ENCODE results near the gene GSTM5.
"Not testable (repeated sequence)": the region's sequence is repeated elsewhere in the genome, so short reads cannot be mapped to it uniquely, and the experiment has no call there.

Gene GSTM5

DNA sequence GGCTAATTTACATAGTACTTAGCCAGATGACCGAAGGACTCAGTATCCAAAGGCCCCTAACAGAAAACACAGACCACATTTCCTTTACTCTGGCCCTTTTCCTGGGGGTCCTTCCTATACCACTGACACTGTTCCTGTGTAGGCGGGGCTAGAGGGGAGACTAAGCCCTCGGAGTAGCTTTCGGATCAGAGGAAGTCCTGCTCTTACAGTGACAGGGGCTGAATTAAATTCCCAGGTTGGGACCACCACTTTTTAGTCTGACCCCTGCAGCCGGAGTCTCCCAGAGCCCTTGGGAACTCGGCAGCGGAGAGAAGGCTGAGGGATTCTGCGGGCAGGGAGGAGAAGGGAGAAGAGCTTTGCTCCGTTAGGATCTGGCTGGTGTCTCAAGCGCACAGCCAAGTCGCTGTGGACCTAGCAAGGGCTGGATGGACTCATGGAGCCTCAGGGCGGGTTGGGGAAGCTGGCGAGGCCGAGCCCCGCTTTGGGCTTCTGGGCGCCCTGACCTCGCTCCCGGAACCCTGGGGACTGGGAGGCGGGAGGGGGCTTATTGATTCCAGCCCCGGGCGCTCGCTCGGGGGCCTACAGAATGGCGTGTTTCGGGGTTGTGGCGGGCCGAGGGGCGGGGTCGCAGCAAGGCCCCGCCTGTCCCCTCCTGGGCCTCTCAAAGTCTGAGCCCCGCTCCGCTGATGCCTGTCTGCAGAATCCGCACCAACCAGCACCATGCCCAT lies at the start of gene GSTM5:
GSTM5 (plus strand) TSS at position 659 of the 728 bp plus-strand sequence; CDS start at position 721, 62 bp downstream.
- DNase-seq: not testable (repeated sequence)

DNA sequence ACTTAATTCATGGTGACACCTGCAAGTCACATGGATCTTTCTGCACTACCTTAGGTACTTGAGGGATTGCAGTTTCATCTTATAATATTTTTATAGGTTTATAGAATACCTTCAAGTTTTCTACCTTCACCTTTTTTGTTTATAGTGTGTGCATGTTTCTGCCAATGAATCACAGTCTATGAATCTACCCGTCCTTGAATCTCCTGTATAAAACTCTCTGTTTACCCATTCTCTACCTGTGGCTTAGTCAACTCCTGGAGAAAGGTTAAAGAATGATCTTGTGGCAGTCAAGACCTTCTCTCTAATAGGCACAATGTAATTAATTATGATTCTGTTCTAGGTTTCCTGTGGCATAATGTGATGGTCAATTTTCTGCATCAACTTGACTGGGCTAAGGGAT lies 47.4 kb upstream of the GSTM5 start:
- no peak for DNase-seq

DNA sequence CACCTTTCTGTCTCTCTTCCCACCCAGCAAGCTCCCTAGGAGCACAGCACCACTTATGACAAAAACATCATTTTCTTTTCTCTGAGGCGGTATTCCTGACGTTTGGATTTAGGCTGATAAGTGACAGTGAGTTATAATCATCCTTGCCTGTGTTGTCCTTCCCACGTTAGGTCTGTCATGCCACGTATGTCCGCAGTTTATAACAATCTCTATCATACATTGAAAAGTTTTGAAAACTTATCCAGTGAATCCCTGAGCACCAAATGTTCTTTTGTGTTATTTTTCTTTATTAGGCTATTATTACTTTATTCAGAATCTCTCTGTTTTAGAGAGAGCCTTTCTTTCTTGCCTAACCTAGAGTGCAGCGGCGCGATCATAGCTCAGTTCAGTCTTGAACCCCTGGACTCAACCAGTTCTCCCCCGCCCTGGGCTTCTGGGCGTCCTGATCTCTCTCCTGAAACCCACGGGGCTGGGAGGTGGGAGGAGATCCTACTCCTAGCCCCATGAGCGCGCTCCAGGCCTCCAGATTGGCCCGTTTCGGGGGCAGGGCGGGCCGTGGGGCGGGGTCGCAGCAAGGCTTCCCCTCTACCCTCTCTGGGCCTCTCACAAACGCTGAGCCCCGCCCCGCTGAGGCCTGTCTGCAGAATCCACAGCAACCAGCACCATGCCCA lies 44.5 kb upstream of the GSTM5 start, which contains the start of gene GSTM2:
GSTM2 (plus strand) TSS at position 606 of the 671 bp plus-strand sequence; CDS start at position 665, 59 bp downstream.
- DNase-seq: no peak

DNA sequence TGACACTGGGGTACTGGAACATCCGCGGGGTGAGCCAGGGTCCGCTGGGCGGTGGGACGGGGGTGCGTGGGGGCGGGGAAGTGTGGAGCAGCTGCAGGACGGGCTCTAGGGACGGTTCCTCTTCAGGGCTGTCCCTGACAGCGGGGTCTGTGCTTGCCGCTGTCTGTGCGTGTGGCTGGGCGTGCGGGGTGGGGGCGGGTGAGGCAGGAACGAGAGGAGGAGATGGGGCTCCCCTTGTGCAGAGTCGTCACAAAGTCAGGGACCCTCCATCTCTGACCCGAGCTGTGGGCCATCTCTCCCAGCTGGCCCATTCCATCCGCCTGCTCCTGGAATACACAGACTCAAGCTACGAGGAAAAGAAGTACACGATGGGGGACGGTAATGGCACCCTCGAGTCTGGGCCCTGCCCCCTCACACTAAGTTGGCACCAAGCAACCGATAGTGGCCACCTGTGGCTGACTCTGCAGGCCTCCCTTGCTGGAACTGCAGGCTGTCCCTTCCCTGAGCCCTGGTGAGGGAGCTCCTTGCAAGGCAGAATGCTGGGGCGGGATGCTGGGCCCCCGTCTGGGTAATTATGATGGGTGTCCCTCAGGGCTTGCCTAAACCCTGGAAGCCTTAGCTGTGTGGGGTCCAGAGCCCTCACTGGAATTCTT lies 43.8 kb upstream of the GSTM5 start:
- no peak for DNase-seq

DNA sequence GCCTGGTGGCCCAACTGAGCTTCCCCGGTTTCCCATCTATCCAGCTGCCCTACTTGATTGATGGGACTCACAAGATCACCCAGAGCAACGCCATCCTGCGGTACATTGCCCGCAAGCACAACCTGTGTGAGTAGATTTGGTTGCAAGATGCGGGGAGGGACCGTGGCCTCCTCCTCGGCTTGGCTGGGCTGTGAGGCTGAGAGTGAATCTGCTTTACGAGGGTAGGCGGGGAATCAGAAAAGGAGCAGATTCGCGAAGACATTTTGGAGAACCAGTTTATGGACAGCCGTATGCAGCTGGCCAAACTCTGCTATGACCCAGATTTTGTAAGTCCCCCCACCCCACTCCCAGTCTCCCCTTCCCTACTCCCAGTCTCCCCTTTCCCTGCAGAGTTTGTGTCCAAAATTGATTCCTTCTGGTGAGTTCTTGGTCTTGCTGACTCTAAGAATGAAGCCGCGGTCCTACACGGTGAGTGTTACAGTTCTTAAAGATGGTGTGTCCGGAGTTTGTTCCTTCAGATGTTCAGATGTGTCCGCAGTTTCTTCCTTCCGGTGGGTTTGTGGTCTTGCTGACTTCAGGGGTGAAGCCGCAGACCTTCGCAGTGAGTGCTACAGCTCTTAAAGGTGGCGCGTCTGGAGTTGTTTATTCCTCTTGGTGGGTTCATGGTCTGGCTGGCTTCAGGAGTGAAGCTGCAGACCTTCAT lies 42.7 kb upstream of the GSTM5 start:
- no peak for DNase-seq

DNA sequence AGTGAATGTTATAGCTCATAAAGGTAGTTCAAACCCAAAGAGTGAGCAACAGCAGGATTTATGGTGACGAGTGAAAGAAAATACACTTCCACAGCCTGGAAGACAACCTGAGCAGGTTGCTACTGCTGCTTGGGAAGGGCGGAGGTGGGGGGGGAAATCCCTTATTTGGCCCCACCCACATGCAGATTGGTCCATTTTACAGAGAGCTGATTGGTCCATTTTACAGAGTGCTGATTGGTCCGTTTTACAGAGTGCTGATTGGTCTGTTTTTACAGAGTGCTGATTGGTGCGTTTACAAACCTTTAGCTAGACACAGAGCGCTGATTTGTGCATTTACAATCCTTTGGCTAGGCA lies 42.1 kb upstream of the GSTM5 start:
- DNase-seq: not testable (repeated sequence)

DNA sequence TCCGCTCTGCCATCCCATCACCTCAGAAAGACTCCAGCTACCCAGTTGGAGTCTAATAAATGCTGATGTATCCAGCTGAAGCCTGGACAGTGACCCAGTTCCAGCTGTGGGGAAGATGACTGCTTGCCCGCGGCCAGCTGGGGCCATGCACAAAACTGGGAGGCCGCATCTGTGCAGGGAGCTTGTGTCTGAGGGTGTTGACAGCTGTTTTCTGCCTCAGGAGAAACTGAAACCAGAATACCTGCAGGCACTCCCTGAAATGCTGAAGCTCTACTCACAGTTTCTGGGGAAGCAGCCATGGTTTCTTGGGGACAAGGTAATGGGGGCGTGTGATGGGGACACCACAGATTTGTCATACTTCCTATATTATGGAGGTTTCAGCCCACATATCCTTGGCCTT lies 41.0 kb upstream of the GSTM5 start:
- DNase-seq: no peak

DNA sequence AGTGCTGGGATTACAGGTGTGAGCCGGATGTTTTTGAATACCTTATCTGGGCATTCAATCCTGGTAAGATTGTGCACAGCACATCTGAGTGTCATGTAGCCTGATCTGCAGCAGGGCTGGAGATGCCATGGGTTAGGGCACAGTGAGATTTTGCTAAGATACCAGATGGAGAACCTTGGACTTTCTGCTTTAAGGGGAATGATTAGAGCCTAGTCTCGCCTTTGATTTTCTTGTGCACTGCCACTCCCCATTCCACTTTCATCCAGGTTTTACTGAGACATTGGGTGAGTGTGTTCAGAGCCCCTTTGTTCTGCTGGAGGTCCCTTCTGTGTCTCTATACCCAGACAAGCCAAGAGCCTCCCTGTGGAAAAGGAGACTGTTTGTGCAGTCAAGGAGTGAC lies 38.2 kb upstream of the GSTM5 start:
- not testable (repeated sequence) for DNase-seq

DNA sequence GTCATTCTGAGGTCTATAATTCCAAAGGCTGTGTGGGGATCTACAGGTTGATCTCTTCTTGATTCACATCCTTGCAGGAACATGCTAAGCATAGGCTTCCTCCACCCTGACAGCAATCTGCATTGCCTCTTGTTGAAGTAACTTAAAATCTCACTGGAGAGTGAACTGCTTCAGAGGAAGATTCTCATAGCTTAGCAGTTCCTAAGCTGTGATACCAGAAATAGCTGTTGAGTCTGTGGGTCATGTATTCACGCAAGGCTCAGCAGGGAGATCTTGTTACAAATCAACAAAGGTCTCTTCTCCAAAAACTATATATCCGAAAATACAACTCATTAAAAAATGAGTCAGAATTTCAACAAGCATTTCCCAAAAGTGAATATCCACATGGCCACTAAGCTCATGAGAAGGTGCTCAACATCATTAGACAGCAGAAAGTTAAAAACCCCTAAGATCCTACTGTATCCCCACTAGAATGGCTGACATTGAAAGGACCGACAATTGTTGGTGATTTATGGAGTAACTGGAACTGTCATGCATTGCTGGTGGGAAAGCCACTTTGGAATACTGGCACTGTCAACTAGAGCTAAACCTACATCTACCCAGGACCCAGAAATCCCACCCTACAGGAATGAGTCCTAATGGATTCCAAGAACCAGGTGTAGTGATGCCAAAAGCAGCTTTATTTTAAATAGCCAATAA lies 35.2 kb upstream of the GSTM5 start:
- not testable (repeated sequence) for DNase-seq

DNA sequence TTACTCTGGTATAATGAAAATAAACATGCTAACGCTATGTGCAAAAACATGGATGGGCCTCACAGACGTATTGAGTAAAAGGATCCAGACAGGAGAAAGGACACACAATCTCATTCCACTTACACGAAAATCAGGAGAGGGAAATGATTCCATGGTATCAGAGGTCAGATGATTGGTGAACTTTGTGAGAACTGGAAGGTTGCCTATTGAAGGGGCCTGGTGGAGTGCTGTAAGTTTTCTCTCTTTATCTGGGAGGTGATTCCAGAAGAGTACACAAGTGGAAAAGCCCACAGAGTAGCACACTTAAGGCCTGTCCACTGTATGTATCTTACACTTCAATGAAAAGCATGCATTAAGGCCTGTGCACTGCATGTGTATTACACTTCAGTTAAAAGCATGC lies 34.6 kb upstream of the GSTM5 start:
- DNase-seq: no peak

DNA sequence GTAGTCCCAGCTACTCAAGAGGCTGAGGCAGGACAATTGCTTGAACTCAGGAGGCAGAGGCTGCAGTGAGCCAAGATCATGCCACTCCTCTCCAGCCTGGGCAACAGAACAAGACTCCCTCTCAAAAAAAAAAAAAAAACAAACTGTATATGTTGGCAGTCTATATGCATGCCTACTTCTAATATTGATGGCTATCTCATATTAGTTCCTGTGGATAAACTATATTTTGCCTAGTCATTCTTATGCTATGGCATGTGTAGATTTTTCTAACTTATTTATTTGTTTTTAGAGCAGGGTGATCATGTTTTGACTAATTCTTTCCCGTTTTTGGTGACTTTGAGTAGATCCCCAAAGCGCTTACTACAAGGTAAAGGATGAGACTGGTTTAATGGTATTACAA lies 33.4 kb upstream of the GSTM5 start:
- DNase-seq: not testable (repeated sequence)

DNA sequence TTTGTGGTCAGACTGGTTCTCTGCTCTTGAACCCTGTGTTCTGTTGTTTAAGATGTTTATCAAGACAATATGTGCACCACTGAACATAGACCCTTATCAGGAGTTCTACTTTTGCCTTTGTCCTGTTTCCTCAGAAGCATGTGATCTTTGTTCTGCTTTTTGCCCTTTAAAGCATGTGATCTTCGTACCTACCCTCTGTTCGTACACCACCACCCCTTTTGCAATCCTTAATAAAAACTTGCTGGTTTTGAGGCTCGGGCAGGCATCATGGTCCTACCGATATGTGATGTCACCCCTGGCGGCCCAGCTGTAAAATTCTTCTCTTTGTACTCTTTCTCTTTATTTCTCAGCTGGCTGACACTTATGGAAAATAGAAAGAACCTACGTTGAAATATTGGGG lies 27.3 kb upstream of the GSTM5 start:
- not testable (repeated sequence) for DNase-seq

DNA sequence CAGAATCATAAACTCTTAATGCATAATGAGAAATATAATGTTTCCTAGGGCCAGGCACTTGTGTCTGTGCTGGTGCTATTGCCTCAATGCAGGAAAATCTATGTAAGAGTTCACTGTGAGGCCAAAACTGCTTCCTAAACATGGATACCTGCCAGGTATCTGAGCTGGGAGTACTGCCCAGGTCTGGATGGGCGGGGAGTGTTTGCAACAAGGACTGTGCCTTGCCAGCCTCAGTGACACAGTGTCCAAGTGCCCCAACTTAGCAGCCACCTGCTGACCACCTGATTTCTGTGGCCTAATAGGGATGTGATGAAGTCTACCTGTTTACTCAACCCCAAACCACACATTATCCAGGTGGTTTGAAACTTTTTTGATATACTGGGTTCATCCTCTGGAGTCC lies 26.7 kb upstream of the GSTM5 start:
- not testable (repeated sequence) for DNase-seq

DNA sequence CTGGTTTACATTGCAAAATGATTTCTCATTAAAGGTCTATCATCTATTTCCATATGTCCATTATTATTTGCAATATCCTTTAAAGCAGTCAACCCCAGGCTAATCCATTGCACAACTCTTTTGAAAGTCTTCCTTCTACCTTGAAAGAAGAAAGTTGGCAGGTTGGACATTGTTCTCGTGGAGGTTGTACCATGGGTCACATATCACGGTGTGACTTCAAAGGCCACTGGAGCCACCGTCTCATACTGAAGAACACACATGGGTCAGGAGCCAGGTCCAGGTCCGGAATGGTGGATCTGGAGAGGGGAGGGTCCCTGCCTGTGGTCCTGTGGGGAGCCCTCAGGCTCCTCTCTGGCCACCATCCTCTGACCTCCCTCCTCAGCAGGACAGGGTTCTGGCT lies 26.2 kb upstream of the GSTM5 start:
- not testable (repeated sequence) for DNase-seq

DNA sequence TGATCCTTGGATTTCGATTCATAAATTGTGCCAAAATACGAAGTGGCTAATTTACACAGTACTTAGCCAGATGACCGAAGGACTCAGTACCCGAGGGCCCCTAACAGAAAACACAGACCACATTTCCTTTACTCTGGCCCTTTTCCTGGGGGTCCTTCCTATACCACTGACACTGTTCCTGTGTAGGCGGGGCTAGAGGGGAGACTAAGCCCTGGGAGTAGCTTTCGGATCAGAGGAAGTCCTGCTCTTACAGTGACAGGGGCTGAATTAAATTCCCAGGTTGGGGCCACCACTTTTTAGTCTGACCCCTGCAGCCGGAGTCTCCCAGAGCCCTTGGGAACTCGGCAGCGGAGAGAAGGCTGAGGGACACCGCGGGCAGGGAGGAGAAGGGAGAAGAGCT lies 24.9 kb upstream of the GSTM5 start:
- not testable (repeated sequence) for DNase-seq

DNA sequence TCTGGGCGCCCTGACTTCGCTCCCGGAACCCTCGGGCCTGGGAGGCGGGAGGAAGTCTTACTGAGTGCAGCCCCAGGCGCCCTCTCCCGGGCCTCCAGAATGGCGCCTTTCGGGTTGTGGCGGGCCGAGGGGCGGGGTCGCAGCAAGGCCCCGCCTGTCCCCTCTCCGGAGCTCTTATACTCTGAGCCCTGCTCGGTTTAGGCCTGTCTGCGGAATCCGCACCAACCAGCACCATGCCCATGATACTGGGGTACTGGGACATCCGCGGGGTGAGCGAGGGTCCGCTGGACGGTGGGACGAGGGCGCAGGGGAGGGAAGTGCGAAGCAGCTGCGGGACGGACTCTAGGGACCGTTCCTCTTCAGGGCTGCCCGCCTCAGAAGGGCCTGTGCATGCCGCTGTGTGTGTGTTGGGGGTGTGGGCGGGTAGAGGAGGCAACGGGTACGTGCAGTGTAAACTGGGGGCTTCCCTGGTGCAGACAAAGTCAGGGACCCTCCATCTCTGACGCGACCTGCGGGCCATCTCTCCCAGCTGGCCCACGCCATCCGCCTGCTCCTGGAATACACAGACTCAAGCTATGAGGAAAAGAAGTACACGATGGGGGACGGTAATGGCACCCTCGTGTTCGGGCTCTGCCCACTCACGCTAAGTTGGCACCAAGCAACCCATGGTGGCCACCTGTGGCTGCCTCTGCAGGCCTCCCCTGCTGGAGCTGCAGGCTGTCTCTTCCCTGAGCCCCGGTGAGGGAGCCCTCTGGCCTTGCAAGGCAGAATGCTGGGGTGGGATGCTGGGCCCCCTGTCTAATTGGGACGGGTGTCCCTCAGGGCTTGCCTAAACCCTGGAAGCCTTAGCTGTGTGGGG lies 24.2 kb upstream of the GSTM5 start, which contains the start of gene GSTM1:
GSTM1 (plus strand) TSS at position 177 of the 859 bp plus-strand sequence; CDS start at position 234, 57 bp downstream.
- no peak for DNase-seq

DNA sequence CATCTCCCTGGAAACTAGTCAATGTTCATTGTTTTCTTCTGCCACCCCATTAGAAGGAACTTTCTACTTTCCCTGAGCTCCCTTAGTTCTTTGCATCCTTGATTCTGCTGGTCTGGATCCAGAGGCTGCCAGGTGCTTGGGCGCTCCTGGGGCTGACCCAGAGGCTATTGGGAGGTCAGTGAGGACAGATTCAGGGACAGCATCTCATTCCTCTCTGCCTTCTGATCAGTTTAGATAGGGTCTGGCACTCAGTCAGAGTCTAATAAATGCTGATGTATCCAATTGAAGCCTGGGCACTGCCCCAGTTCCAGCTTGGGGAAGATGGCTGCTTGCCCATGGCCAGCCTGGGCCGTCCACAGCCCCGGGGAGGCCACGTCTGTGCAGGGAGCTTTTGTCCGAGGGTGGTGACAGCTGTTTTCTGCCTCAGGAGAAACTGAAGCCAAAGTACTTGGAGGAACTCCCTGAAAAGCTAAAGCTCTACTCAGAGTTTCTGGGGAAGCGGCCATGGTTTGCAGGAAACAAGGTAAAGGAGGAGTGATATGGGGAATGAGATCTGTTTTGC lies 22.1 kb upstream of the GSTM5 start:
- no peak for DNase-seq

DNA sequence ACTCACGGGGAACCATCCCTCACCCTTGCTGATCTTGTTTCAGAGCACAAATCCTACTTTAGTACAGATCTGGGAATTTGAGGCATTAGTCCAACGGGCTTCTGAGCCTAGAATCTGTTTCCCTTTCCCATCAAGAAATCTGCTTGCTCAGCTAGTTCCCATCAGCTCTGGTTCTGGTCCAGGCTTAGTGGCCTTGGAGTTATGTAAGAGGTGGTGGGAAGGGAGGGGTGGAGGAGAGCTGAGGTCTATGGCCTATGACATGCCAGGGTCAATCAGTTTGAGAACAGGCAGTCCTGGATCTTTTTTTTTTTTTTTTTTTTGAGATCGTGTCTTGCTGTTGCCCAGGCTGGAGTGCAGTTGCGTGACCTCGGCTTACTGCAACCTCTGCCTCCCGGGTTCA lies 20.3 kb upstream of the GSTM5 start:
- no peak for DNase-seq

DNA sequence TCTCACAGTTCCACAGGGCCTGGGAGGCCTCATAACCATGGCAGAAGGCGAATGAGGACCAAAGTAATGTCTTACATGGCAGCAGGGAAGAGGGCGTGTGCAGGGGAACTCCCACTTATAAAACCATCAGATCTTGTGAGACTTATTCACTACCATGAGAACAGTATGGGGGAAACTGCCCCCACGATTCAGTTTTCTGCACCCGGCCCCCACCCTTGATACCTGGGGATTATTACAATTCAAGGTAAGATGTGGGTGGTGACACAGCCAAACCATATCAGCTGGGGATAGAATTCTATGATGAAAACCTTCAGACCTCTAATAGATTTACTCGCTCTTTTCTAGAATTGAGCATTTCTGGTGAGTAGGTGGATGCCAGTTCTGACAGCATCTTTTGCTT lies 17.7 kb upstream of the GSTM5 start:
- not testable (repeated sequence) for DNase-seq

DNA sequence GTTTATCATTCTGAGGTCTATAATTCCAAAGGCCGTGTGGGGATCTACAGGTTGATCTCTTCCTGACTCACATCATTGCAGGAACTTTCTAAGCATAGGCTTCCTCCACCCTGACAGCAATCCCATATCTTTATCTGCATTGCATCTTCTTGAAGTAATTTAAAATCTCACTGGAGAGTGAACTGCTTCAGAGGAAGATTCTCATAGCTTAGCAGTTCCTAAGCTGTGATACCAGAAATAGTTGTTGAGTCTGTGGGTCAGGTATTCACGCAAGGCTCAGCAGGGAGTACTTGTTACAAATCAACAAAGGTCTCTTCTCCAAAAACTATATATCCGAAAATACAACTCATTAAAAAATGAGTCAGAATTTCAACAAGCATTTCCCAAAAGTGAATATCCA lies 16.9 kb upstream of the GSTM5 start:
- DNase-seq: not testable (repeated sequence)

DNA sequence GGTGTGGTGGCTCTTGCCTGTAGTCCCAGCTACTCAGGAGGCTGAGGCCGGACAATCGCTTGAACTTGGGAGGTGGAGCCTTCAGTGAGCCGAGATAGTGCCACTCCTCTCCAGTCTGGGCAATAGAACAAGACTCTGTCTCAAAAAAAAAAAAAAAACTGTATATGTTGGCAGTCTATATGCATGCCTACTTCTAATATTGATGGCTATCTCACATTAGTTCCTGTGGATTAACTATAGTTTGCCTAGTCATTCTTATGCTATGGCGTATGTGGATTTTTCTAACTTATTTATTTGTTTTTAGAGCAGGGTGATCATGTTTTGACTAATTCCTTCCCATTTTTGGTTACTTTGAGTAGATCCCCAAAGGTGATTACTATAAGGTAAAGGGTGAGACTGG lies 15.0 kb upstream of the GSTM5 start:
- DNase-seq: no peak
